Sigmoid colon (tissue), 4 donors: ENCODE measurements around the gene OVCA2.

Source experiments
- POLR2A ChIP-seq, 2 donors: fragments of 450-650 bp; IDR thresholded peaks; one replicate each; pipeline ENCODE4 v1.6.1; 2016; ENCODE audit warnings: antibody characterized with exemption in 2 of 2, mild to moderate bottlenecking in 2 of 2, moderate library complexity in 2 of 2
- POLR2AphosphoS5 ChIP-seq, 4 donors: sonication (generic); formaldehyde crosslinking; IDR thresholded peaks; one replicate each; pipeline ENCODE4 v1.6.1; 2017; ENCODE audit warnings: antibody characterized with exemption in 4 of 4
- TF ChIP-seq, protein P1 (sequence below), 4 experiments: fragments of 450-650 bp in 3 of 4; fragments of 200-600 bp in 1 of 4; IDR thresholded peaks; one replicate each; pipeline ENCODE4 v1.5.1; 2016 to 2019; ENCODE audit warnings: antibody characterized with exemption in 4 of 4, mild to moderate bottlenecking in 3 of 4, moderate library complexity in 2 of 4

DNA sequence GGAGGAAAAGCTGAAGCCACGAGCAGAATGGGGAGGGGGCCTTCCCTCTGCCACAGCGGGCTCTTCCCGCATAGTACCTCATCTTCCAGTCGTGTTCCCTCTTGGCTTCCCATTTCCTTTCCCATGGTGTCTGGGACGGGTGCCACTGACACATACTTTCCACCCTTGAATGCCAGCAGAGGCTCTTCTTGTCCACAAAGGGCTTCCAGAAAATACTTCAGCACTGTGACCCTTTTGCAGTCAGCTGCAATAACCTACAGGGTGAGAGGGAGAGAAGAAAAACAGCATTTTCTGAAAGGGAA lies 43.8 kb downstream of the OVCA2 start:
- TF ChIP-seq, protein P1, sequence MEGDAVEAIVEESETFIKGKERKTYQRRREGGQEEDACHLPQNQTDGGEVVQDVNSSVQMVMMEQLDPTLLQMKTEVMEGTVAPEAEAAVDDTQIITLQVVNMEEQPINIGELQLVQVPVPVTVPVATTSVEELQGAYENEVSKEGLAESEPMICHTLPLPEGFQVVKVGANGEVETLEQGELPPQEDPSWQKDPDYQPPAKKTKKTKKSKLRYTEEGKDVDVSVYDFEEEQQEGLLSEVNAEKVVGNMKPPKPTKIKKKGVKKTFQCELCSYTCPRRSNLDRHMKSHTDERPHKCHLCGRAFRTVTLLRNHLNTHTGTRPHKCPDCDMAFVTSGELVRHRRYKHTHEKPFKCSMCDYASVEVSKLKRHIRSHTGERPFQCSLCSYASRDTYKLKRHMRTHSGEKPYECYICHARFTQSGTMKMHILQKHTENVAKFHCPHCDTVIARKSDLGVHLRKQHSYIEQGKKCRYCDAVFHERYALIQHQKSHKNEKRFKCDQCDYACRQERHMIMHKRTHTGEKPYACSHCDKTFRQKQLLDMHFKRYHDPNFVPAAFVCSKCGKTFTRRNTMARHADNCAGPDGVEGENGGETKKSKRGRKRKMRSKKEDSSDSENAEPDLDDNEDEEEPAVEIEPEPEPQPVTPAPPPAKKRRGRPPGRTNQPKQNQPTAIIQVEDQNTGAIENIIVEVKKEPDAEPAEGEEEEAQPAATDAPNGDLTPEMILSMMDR (IDR thresholded peaks at IDR 0.05): no peak
- TF ChIP-seq POLR2A (IDR thresholded peaks at IDR 0.05) (no peak), POLR2AphosphoS5 (IDR thresholded peaks at IDR 0.05) (peak in 3 of 4 donors; percentile 51 to 66 (median 60))
